Progenitor cell of endocrine pancreas (in vitro differentiated cells): Measurements from ENCODE around the gene SHCBP1. TPM values are rescaled to one million over a fixed set of nuclear protein-coding genes. Genes with fewer than 3 reads are reported as not detected.

Experiments
- DNase-seq: peaks from one replicate; pipeline ENCODE4 v3.0.0; 2021; ENCODE audit warnings: low spot score; ENCODE audit not compliant: unreplicated experiment
- H3K27ac Mint-ChIP-seq: 2 replicates; pipeline ENCODE4 v1.8.0; 2021; ENCODE audit warnings: mild to moderate bottlenecking, moderate library complexity, mixed read lengths
- H3K27me3 Mint-ChIP-seq: 2 replicates; pipeline ENCODE4 v1.8.0; 2021; ENCODE audit warnings: mixed read lengths
- H3K36me3 Mint-ChIP-seq: 2 replicates; pipeline ENCODE4 v1.8.0; 2022; ENCODE audit warnings: mixed read lengths; ENCODE audit not compliant: insufficient read depth
- H3K4me1 Mint-ChIP-seq: 2 replicates; pipeline ENCODE4 v1.8.0; 2021; ENCODE audit warnings: low read depth, mixed read lengths
- H3K4me3 Mint-ChIP-seq: 2 replicates; pipeline ENCODE4 v1.8.0; 2021; ENCODE audit warnings: low read depth, mild to moderate bottlenecking, moderate library complexity, mixed read lengths
- H3K9me3 Mint-ChIP-seq: 2 replicates; pipeline ENCODE4 v1.8.0; 2021; ENCODE audit warnings: low read depth, mixed read lengths
- CTCF ChIP-seq: fragments of 200-600 bp; sonication (generic); IDR thresholded peaks from one replicate; pipeline ENCODE4 v1.5.0; 2021; ENCODE audit warnings: antibody characterized with exemption, mild to moderate bottlenecking; ENCODE audit not compliant: unreplicated experiment
- total RNA-seq: library from RNA; stranded (reverse); gene quantifications from 2 replicates; pipeline ENCODE4 v1.2.1, GENCODE V29; 2021

SHCBP1 gene
- total RNA-seq, 1 donor from 2014 or later, result 8.3 TPM

- Mint-ChIP-seq H3K9me3 (no peaks in the 10 kb centered on the region), H3K4me1 (peaks cover 7% of the 10 kb centered on the region), H3K27ac (no peak overlapping the region)
Measured at GRCh38 chr16:46621934-46622676, 926 bp upstream of the SHCBP1 start.

GRCh38 chr16:46620266-46621005 is 743 bp downstream of the SHCBP1 start:
- H3K36me3 Mint-ChIP-seq, result peaks cover 7% of the 10 kb centered on the region
- H3K27ac Mint-ChIP-seq, result peak overlapping the region; percentile 64
- TF ChIP-seq CTCF, result no peak
- no peak for DNase-seq
- no peaks in the 10 kb centered on the region for H3K9me3 Mint-ChIP-seq
- H3K4me3 Mint-ChIP-seq, result peak overlapping the region; percentile 86
- peaks cover 7% of the 10 kb centered on the region for H3K4me1 Mint-ChIP-seq
- H3K27me3 Mint-ChIP-seq, result no peaks in the 10 kb centered on the region

More at GRCh38 chr16:46621934-46622676, 926 bp upstream of the SHCBP1 start:
- Mint-ChIP-seq H3K4me3 (peak overlapping the region; percentile 86), H3K36me3 (no peaks in the 10 kb centered on the region), H3K27me3 (no peaks in the 10 kb centered on the region)
- no peak for DNase-seq
- TF ChIP-seq CTCF, result no peak

GRCh38 chr16:46618516-46618915 is 2.7 kb downstream of the SHCBP1 start:
- peaks cover 7% of the 10 kb centered on the region for H3K4me1 Mint-ChIP-seq
- no peak overlapping the region for H3K27ac Mint-ChIP-seq
- H3K36me3 Mint-ChIP-seq, result peaks cover 7% of the 10 kb centered on the region
- TF ChIP-seq CTCF, result no peak
- no peak for DNase-seq
- H3K27me3 Mint-ChIP-seq, result no peaks in the 10 kb centered on the region
- no peak overlapping the region for H3K4me3 Mint-ChIP-seq
- no peaks in the 10 kb centered on the region for H3K9me3 Mint-ChIP-seq

GRCh38 chr16:46614006-46614405 is 7.2 kb downstream of the SHCBP1 start:
- Mint-ChIP-seq H3K4me3 (no peak overlapping the region), H3K27ac (no peak overlapping the region), H3K36me3 (peaks cover 7% of the 10 kb centered on the region), H3K4me1 (no peaks in the 10 kb centered on the region), H3K9me3 (no peaks in the 10 kb centered on the region), H3K27me3 (no peaks in the 10 kb centered on the region)
- no peak for DNase-seq
- TF ChIP-seq CTCF, result no peak

- Mint-ChIP-seq H3K9me3 (no peaks in the 10 kb centered on the region), H3K27me3 (no peaks in the 10 kb centered on the region), H3K4me1 (no peaks in the 10 kb centered on the region), H3K27ac (no peak overlapping the region), H3K36me3 (peaks cover 7% of the 10 kb centered on the region), H3K4me3 (no peak overlapping the region)
- TF ChIP-seq CTCF, result no peak
- no peak for DNase-seq
Measured at GRCh38 chr16:46613352-46613751, 7.8 kb downstream of the SHCBP1 start.
